Right ventricle myocardium superior (tissue), 1 donor: ENCODE measurements around the gene SIRT3. TPM values are rescaled to one million over a fixed set of nuclear protein-coding genes. Genes with fewer than 3 reads are reported as not detected.
"Not testable (repeated sequence)": the region's sequence is repeated elsewhere in the genome, so short reads cannot be mapped to it uniquely, and the experiment has no call there.

Experiments used
- ATAC-seq: fragments of 200-7000 bp; cut with Tn5 transposase; one replicate; pipeline ENCODE4 v1.9.1; 2020; ENCODE audit warnings: mild to moderate bottlenecking; ENCODE audit not compliant: poor library complexity
- DNase-seq: peaks from one replicate; pipeline ENCODE4 v3.0.0-alpha.2; 2020
- intact Hi-C: fragments of 100-400 bp; cut with DNase I; formaldehyde crosslinking; loops from one replicate; pipeline ENCODE4 v1.11.2; 2022
- total RNA-seq: library from RNA; stranded (reverse); fragmentation: NEBNext Ultra II Directional; extraction: Animal tissue kit (Norgen Biotek cat#: 25700); gene quantifications from one replicate; pipeline ENCODE4 v1.2.1, GENCODE V29; 2021
- donor health status: DM: no; HTN: yes; CAD: no; lungs with severe emphysema.

The SIRT3 gene
- total RNA-seq, 1 donor from 2014 or later = 42.6 TPM

GRCh38 chr11:197741-198235, 38.4 kb downstream of the SIRT3 start:
- ATAC-seq (no peak), DNase-seq (peak; percentile 28)
- intact Hi-C loops = no loop called here

- intact Hi-C loops = no loop called here
- ATAC-seq = no peak
- DNase-seq = peak; percentile 23
Observed at GRCh38 chr11:196786-197731, 39.1 kb downstream of the SIRT3 start.

- peak; percentile 30 for DNase-seq
- ATAC-seq = not testable (repeated sequence)
Observed at GRCh38 chr11:193481-193880, 42.7 kb downstream of the SIRT3 start.

GRCh38 chr11:192674-193128, 43.4 kb downstream of the SIRT3 start, which contains the start of gene SCGB1C1:
Gene SCGB1C1, plus strand, starts transcription at chr11:193078. Its CDS starts 22 bp downstream, at chr11:193100.
- intact Hi-C loops, DNase-seq, ATAC-seq: not testable (repeated sequence)

More at GRCh38 chr11:193481-193880, 42.7 kb downstream of the SIRT3 start:
- intact Hi-C loops = not testable (repeated sequence)

- intact Hi-C loops = not testable (repeated sequence)
- DNase-seq (peak; percentile 43), ATAC-seq (peak; percentile 70)
Observed at GRCh38 chr11:191490-192478, 44.4 kb downstream of the SIRT3 start.

GRCh38 chr11:190546-190945, 45.6 kb downstream of the SIRT3 start:
- DNase-seq, ATAC-seq, intact Hi-C loops: not testable (repeated sequence)

GRCh38 chr11:189843-190311, 46.3 kb downstream of the SIRT3 start:
- DNase-seq = peak; percentile 46
- intact Hi-C loops = not testable (repeated sequence)
- ATAC-seq = peak; percentile 64

- ATAC-seq (peak; percentile 62), DNase-seq (peak; percentile 44)
- intact Hi-C loops = not testable (repeated sequence)
Observed at GRCh38 chr11:189200-189783, 46.9 kb downstream of the SIRT3 start.

- DNase-seq, ATAC-seq, intact Hi-C loops: not testable (repeated sequence)
Observed at GRCh38 chr11:180242-180641, 55.9 kb downstream of the SIRT3 start.

Other genes starting within 250 kb of the SIRT3 start
- gene SCGB1C1, start 43.3 kb downstream of the SIRT3 start, total RNA-seq = not detected
- gene BET1L, start 28.9 kb downstream of the SIRT3 start, total RNA-seq = 20.0 TPM
- gene RIC8A, start 28.6 kb downstream of the SIRT3 start, total RNA-seq = 51.9 TPM
- gene PSMD13, start 634 bp upstream of the SIRT3 start, total RNA-seq = 93.4 TPM
- 0.11 TPM for gene NLRP6, start 42.1 kb upstream of the SIRT3 start, total RNA-seq
- 6.1 TPM for gene PGGHG, start 52.8 kb upstream of the SIRT3 start, total RNA-seq
- not detected for gene IFITM5, start 63.2 kb upstream of the SIRT3 start, total RNA-seq
- gene IFITM2, start 71.5 kb upstream of the SIRT3 start, total RNA-seq = 194 TPM
- gene IFITM1, start 77.7 kb upstream of the SIRT3 start, total RNA-seq = 83.1 TPM
- 287 TPM for gene IFITM3, start 84.5 kb upstream of the SIRT3 start, total RNA-seq
- gene B4GALNT4, start 133.2 kb upstream of the SIRT3 start, total RNA-seq = 0.94 TPM
- 0.86 TPM for gene PKP3, start 157.9 kb upstream of the SIRT3 start, total RNA-seq
- 38.6 TPM for gene SIGIRR, start 178.7 kb upstream of the SIRT3 start, total RNA-seq
- 0.08 TPM for gene ANO9, start 205.7 kb upstream of the SIRT3 start, total RNA-seq
- 25.5 TPM for gene PTDSS2, start 213.9 kb upstream of the SIRT3 start, total RNA-seq